GM10266 (cell line): ENCODE data around the gene RAX.

ENCODE experiments used
- DNase-seq: peaks from one replicate; pipeline ENCODE4 v3.0.0; 2012; ENCODE audit errors: extremely low spot score
- CTCF ChIP-seq: IDR thresholded peaks from 2 replicates; pipeline ENCODE4 v1.5.1; 2012; ENCODE audit warnings: mild to moderate bottlenecking, low read depth; ENCODE audit not compliant: control insufficient read depth, insufficient read depth; ENCODE audit errors: missing control alignments

The RAX gene

GRCh38 chr18:59228351-59228750, 44.9 kb downstream of the RAX start:
- TF ChIP-seq CTCF, result no peak
- DNase-seq, result no peak

GRCh38 chr18:59222341-59222740, 50.9 kb downstream of the RAX start:
- DNase-seq, result no peak
- TF ChIP-seq CTCF, result no peak

GRCh38 chr18:59220784-59221765, 52.2 kb downstream of the RAX start:
- no peak for TF ChIP-seq CTCF
- no peak for DNase-seq

GRCh38 chr18:59220164-59220783, 53.0 kb downstream of the RAX start:
- DNase-seq, result no peak
- no peak for TF ChIP-seq CTCF

GRCh38 chr18:59219672-59220163, 53.5 kb downstream of the RAX start, which contains the start of gene GRP:
Gene GRP, plus strand, starts transcription at chr18:59220158. Its CDS starts 108 bp downstream, at chr18:59220266.
- no peak for DNase-seq

GRCh38 chr18:59218018-59218417, 55.2 kb downstream of the RAX start:
- no peak for DNase-seq
- no peak for TF ChIP-seq CTCF

More at GRCh38 chr18:59219672-59220163, 53.5 kb downstream of the RAX start, which contains the start of gene GRP:
- TF ChIP-seq CTCF, result no peak
